Epithelial cell of proximal tubule (primary cell): ENCODE data around the gene AFM. TPM values are rescaled to one million over a fixed set of nuclear protein-coding genes. Genes with fewer than 3 reads are reported as not detected.

ENCODE experiments used
- DNase-seq: peaks from one replicate; pipeline ENCODE4 v3.0.0-alpha.2; 2011; ENCODE audit warnings: low read depth
- H3K4me3 ChIP-seq: 2 replicates; pipeline ENCODE4 v1.5.1; 2011; ENCODE audit warnings: low read depth, mild to moderate bottlenecking, low read length
- CTCF ChIP-seq: conservative IDR thresholded peaks from 2 replicates; pipeline ENCODE4 v1.5.1; 2012; ENCODE audit warnings: low read depth, mild to moderate bottlenecking, low read length
- total RNA-seq: library from RNA; depleted of rRNA; stranded (reverse); fragments of >200 nt; gene quantifications from 2 replicates; pipeline ENCODE4 v1.2.3, GENCODE V29; 2015

The AFM gene
- total RNA-seq, 1 donor from 2014 or later = not detected

GRCh38 chr4:73440653-73441052, 40.9 kb upstream of the AFM start:
- no peak overlapping the region for H3K4me3 ChIP-seq
- no peak for DNase-seq
- TF ChIP-seq CTCF = no peak

DNA sequence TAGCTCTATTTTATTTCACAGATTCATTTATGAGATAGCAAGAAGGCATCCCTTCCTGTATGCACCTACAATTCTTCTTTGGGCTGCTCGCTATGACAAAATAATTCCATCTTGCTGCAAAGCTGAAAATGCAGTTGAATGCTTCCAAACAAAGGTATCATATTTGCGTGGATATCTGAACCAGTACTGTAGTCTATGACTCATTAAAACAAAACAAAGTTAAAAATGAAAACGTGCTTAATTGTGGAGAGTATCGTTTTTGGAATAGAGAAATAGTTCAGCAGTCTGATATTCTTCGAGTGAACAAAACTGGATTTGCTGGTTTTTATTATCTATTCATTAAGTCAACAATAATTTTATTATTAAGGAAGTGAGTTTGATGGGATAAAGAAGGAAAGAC, 39.3 kb upstream of the AFM start:
- no peak for DNase-seq
- no peak for TF ChIP-seq CTCF
- H3K4me3 ChIP-seq = no peak overlapping the region

DNA sequence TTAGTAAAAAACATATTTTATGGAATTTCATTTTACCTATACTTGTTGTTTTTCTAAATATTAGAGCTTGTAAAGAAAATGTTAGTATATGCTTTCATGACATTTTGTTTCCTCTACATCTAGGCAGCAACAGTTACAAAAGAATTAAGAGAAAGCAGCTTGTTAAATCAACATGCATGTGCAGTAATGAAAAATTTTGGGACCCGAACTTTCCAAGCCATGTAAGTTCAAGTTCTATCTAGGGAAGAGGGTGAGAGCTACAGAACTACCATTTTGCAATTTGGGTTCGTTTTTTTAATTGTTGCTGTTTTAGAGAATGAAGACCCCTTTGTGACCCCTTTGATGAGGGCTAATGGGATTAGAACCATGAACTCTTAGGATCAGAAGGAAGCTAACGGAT, 38.3 kb upstream of the AFM start:
- H3K4me3 ChIP-seq = no peak overlapping the region
- no peak for TF ChIP-seq CTCF
- DNase-seq = no peak

- no peak for TF ChIP-seq CTCF
- no peak for DNase-seq
Observed at GRCh38 chr4:73445383-73446335, 35.9 kb upstream of the AFM start.

DNA sequence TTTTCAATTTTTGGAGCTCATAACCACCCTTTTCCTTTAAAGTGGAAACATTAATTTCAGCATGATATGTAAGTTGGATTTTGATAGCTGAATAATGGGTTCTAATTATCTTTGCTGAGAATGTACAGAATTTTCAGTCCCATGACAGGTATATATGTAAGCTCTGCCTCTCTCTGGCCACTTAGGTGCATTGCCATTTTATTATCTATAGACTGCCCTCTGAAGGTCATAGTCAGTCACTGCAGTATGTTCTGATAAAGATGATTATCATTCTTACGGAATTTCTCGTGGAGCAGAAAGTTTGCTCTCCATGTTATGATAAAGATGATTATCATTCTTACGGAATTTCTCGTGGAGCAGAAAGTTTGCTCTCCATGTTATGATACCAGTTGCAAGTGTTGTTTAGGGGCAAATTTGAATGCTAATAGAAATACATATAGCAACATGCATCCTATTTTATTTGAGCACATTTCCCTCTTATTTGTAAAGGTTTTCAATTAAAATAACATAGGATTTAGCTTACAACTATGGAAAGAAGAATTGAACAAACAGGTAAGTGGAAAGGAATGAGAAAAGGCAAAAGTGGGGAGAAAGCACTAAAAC, 35.1 kb upstream of the AFM start:
- peak; percentile 92 for TF ChIP-seq CTCF
- no peak overlapping the region for H3K4me3 ChIP-seq
- DNase-seq = peak; percentile 20

More at GRCh38 chr4:73445383-73446335, 35.9 kb upstream of the AFM start:
- no peak overlapping the region for H3K4me3 ChIP-seq

GRCh38 chr4:73447671-73448070, 33.9 kb upstream of the AFM start:
- DNase-seq = no peak
- no peak overlapping the region for H3K4me3 ChIP-seq
- no peak for TF ChIP-seq CTCF
